PC-3 (cell line): ENCODE data around the gene TCP11. TPM values are rescaled to one million over a fixed set of nuclear protein-coding genes. Genes with fewer than 3 reads are reported as not detected.

ENCODE experiments used
- ATAC-seq: fragments of 200-7000 bp; cut with Tn5 transposase; 2 replicates; pipeline ENCODE4 v1.9.1; 2020; ENCODE audit warnings: mild to moderate bottlenecking, moderate library complexity
- BruUV-seq: library from RNA; stranded (reverse); fragments of 400-500 nt; replicated peaks from 2 replicates; lab custom pipeline; 2021; lab: Mats Ljungman, UMichigan
- CTCF ChIA-PET: fragments of 300-600 bp; sonication (Branson Sonifier 250); formaldehyde crosslinking; loops from one replicate; lab custom pipeline; 2022; ENCODE audit warnings: antibody characterized with exemption; lab: Charles Lee
- POLR2A ChIA-PET: fragments of 300-600 bp; sonication (Branson Sonifier 250); formaldehyde crosslinking; loops from one replicate; lab custom pipeline; 2022; ENCODE audit warnings: antibody characterized with exemption; ENCODE audit not compliant: unreplicated experiment; lab: Charles Lee
- DNase-seq: peaks from one replicate; pipeline ENCODE4 v3.0.0-alpha.2; 2015
- H2AFZ ChIP-seq: fragments of 300-600 bp; sonication (generic); 2 replicates; pipeline ENCODE4 v1.6.0; 2016; ENCODE audit warnings: antibody characterized with exemption, low read length
- H3F3A ChIP-seq: fragments of 300-600 bp; sonication (generic); one replicate; pipeline ENCODE4 v1.6.0; 2017; ENCODE audit warnings: antibody characterized with exemption, low read length, control low read depth, mild to moderate bottlenecking; ENCODE audit not compliant: unreplicated experiment
- H3K27ac ChIP-seq: fragments of 300-600 bp; sonication (generic); 2 replicates; pipeline ENCODE4 v1.5.1; 2016; ENCODE audit warnings: mild to moderate bottlenecking, low read length
- H3K27me3 ChIP-seq: fragments of 300-600 bp; sonication (generic); 2 replicates; pipeline ENCODE4 v1.6.1; 2016; ENCODE audit warnings: low read length, mixed read lengths
- H3K36me3 ChIP-seq: fragments of 300-600 bp; sonication (generic); 2 replicates; pipeline ENCODE4 v1.6.1; 2016; ENCODE audit warnings: low read depth, mixed run types, low read length, mixed read lengths
- H3K4me1 ChIP-seq: fragments of 300-600 bp; sonication (generic); 2 replicates; pipeline ENCODE4 v1.5.1; 2016; ENCODE audit warnings: low read length; ENCODE audit not compliant: insufficient read depth
- H3K4me2 ChIP-seq: fragments of 300-600 bp; sonication (generic); 2 replicates; pipeline ENCODE4 v1.6.0; 2016; ENCODE audit warnings: low read length
- H3K4me3 ChIP-seq: fragments of 300-600 bp; sonication (generic); 2 replicates; pipeline ENCODE4 v1.5.1; 2016; ENCODE audit warnings: mild to moderate bottlenecking, low read length, mixed read lengths
- H3K79me2 ChIP-seq: fragments of 300-600 bp; sonication (generic); 2 replicates; pipeline ENCODE4 v1.6.1; 2017; ENCODE audit warnings: low read length, mixed read lengths
- H3K9ac ChIP-seq: fragments of 300-600 bp; sonication (generic); 2 replicates; pipeline ENCODE4 v1.6.0; 2016; ENCODE audit warnings: mild to moderate bottlenecking, low read length
- H3K9me2 ChIP-seq: fragments of 300-600 bp; sonication (generic); replicated peaks from 2 replicates; pipeline ENCODE4 v1.6.1; 2016; ENCODE audit warnings: mixed run types, low read length, mixed read lengths
- H3K9me3 ChIP-seq: fragments of 300-600 bp; sonication (generic); 2 replicates; pipeline ENCODE4 v1.6.1; 2016; ENCODE audit warnings: low read length, mixed read lengths
- H4K20me1 ChIP-seq: fragments of 300-600 bp; sonication (generic); 2 replicates; pipeline ENCODE4 v1.6.1; 2016; ENCODE audit warnings: low read length, mixed read lengths
- EZH2 ChIP-seq: fragments of 300-600 bp; sonication (generic); IDR thresholded peaks from one replicate; pipeline ENCODE4 v1.6.1; 2017; ENCODE audit warnings: antibody characterized with exemption, mild to moderate bottlenecking, low read length; ENCODE audit not compliant: unreplicated experiment
- EZH2phosphoT487 ChIP-seq: fragments of 300-600 bp; sonication (generic); IDR thresholded peaks from 2 replicates; pipeline ENCODE4 v1.6.1; 2018; ENCODE audit warnings: mild to moderate bottlenecking, antibody characterized with exemption, low read length, borderline replicate concordance
- intact Hi-C: fragments of 100-400 bp; cut with micrococcal nuclease; formaldehyde crosslinking; loops from 2 replicates; pipeline ENCODE4 v1.9.0; 2023
- total RNA-seq: library from RNA; depleted of rRNA; stranded (reverse); fragments of >200 nt; gene quantifications from 2 replicates; pipeline ENCODE4 v1.2.3, GENCODE V29; 2014; rRNA removed
- TF ChIP-seq, protein P1 (sequence below): fragments of 300-600 bp; sonication (generic); conservative IDR thresholded peaks from 2 replicates; pipeline ENCODE4 v1.5.1; 2017; ENCODE audit warnings: antibody characterized with exemption, low read depth, mild to moderate bottlenecking, low read length

TCP11 gene
- total RNA-seq, 1 experiment from 2014 or later = 1.3 TPM

- Histone ChIP-seq H3K36me3 (no peaks in the 10 kb centered on the region), H3K4me3 (no peak overlapping the region), H3K9me3 (no peaks in the 10 kb centered on the region), H3K27ac (no peak overlapping the region), H2AFZ (no peak overlapping the region), H4K20me1 (no peaks in the 10 kb centered on the region), H3F3A (no peaks in the 10 kb centered on the region), H3K9me2 (no peaks in the 10 kb centered on the region), H3K27me3 (no peaks in the 10 kb centered on the region), H3K9ac (no peak overlapping the region), H3K79me2 (no peaks in the 10 kb centered on the region), H3K4me1 (no peaks in the 10 kb centered on the region), H3K4me2 (no peak overlapping the region)
- CTCF ChIA-PET = no interaction called here
- BruUV-seq = no TSS peak
- intact Hi-C loops = no loop called here
- ATAC-seq (no peak), DNase-seq (no peak)
- TF ChIP-seq EZH2phosphoT487 (no peak), EZH2 (no peak)
- TF ChIP-seq, protein P1, sequence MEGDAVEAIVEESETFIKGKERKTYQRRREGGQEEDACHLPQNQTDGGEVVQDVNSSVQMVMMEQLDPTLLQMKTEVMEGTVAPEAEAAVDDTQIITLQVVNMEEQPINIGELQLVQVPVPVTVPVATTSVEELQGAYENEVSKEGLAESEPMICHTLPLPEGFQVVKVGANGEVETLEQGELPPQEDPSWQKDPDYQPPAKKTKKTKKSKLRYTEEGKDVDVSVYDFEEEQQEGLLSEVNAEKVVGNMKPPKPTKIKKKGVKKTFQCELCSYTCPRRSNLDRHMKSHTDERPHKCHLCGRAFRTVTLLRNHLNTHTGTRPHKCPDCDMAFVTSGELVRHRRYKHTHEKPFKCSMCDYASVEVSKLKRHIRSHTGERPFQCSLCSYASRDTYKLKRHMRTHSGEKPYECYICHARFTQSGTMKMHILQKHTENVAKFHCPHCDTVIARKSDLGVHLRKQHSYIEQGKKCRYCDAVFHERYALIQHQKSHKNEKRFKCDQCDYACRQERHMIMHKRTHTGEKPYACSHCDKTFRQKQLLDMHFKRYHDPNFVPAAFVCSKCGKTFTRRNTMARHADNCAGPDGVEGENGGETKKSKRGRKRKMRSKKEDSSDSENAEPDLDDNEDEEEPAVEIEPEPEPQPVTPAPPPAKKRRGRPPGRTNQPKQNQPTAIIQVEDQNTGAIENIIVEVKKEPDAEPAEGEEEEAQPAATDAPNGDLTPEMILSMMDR = no peak
- POLR2A ChIA-PET = interaction anchor here (0.8 kb wide), 1 partner anchor 59 kb away, joined by 4 read pairs; no protein-coding TSS in a partner anchor
These were observed 72.5 kb downstream of the TCP11 start for GRCh38 chr6:35068644-35069043.

GRCh38 chr6:35068206-35068605 lies 72.9 kb downstream of the TCP11 start:
- Histone ChIP-seq H4K20me1 (no peaks in the 10 kb centered on the region), H3K27me3 (no peaks in the 10 kb centered on the region), H3K4me2 (no peak overlapping the region), H3F3A (no peaks in the 10 kb centered on the region), H3K27ac (no peak overlapping the region), H3K79me2 (no peaks in the 10 kb centered on the region), H3K9me3 (no peaks in the 10 kb centered on the region), H3K4me3 (no peak overlapping the region), H3K9me2 (no peaks in the 10 kb centered on the region), H3K36me3 (no peaks in the 10 kb centered on the region), H3K9ac (no peak overlapping the region), H3K4me1 (no peaks in the 10 kb centered on the region), H2AFZ (no peak overlapping the region)
- intact Hi-C loops = no loop called here
- BruUV-seq = no TSS peak
- ChIA-PET POLR2A (interaction anchor here (0.8 kb wide), 1 partner anchor 59 kb away, joined by 4 read pairs; no protein-coding TSS in a partner anchor), CTCF (no interaction called here)
- TF ChIP-seq, protein P1 = no peak
- TF ChIP-seq EZH2 = no peak
- no peak for TF ChIP-seq EZH2phosphoT487
- DNase-seq (no peak), ATAC-seq (no peak)

Other genes starting within 250 kb of the TCP11 start
- 1.5 and 2.4 TPM in 2 replicates for gene SCUBE3, start 72.6 kb upstream of the TCP11 start, total RNA-seq
- 17.9 and 20.8 TPM in 2 replicates for gene ZNF76, start 118.4 kb upstream of the TCP11 start, total RNA-seq
- gene DEF6, start 156.5 kb upstream of the TCP11 start, total RNA-seq = 37.3 and 42.8 TPM in 2 replicates
- gene PPARD, start 201.2 kb upstream of the TCP11 start, total RNA-seq = 24.5 and 26.2 TPM in 2 replicates